Stimulated activated naive B cell treated with anti-CD40 and anti-IgM and Interleukin-4, amounts not matched to agents 10 μg/mL and 1 μg/mL and 100 μg/mL, for 72 hours (primary cell): Measurements from ENCODE around the gene FOSB.

Experiments used
- ATAC-seq, 2 donors: fragments of 150-1000 bp; cut with Tn5 transposase; replicated peaks; 2 replicates each; pipeline ENCODE4 v1.10.0; 2021; ENCODE audit warnings: moderate library complexity in 1 of 2
- DNase-seq: peaks from one replicate; pipeline ENCODE4 v3.0.0; 2021
- H3K27ac Mint-ChIP-seq: one replicate; pipeline ENCODE4 v1.8.0; 2022; ENCODE audit warnings: mild to moderate bottlenecking, mixed read lengths
- H3K27me3 Mint-ChIP-seq, 2 donors: one replicate each; pipeline ENCODE4 v1.8.0; 2022; ENCODE audit warnings: mixed read lengths in 2 of 2
- H3K36me3 Mint-ChIP-seq, 2 donors: one replicate each; pipeline ENCODE4 v1.8.0; 2022; ENCODE audit warnings: mixed read lengths in 2 of 2, mild to moderate bottlenecking in 1 of 2
- H3K4me1 Mint-ChIP-seq, 2 donors: one replicate each; pipeline ENCODE4 v1.8.0; 2022; ENCODE audit warnings: mixed read lengths in 2 of 2, mild to moderate bottlenecking in 1 of 2
- H3K4me3 Mint-ChIP-seq, 2 donors: one replicate each; pipeline ENCODE4 v1.8.0; 2022; ENCODE audit warnings: mild to moderate bottlenecking in 2 of 2, mixed read lengths in 2 of 2, moderate library complexity in 1 of 2
- H3K9me3 Mint-ChIP-seq, 2 donors: one replicate each; pipeline ENCODE4 v1.8.0; 2022; ENCODE audit warnings: mixed read lengths in 2 of 2, mild to moderate bottlenecking in 1 of 2

Gene FOSB

DNA sequence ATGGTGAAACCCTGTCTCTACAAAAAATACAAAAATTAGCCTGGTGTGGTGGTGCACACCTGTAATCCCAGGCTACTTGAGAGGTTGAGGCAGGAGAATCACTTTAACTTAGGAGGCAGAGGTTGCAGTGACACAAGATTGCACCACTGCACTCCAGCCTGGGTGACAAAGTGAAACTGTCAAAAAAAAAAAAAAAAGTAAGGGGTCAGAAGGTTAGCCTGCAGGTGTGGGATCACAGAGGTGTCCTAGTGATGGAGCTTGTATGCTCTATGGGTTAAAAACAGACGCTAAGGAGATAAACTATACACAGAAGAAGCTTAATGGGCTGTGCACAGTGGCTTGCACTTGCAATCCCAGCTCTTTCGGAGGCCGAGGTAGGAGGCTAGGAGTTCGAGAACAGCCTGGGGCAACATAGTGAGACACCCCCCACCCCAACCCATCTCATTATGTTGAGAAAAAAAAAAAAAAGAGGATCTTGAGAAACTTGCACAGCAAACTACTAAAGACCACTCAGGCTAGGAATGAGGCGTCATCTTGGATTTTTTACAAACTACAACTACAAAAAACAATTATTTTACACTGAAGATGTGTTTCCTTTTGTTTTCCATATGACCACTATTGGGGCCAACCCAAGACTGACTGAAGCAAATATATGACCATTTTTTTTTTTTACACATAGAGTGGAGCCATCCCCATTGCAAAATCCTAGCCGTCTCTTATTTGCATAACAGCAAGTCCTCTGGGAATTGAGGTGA lies 7.9 kb downstream of the FOSB start:
- DNase-seq: no peak
- Mint-ChIP-seq H3K4me3 (no peak overlapping the region), H3K36me3 (peaks cover 7 to 30% of the 10 kb centered on the region in 2 donors), H3K9me3 (no peaks in the 10 kb centered on the region), H3K27ac (no peak overlapping the region), H3K27me3 (peaks cover 18 to 39% of the 10 kb centered on the region in 2 donors), H3K4me1 (peaks cover 46 to 54% of the 10 kb centered on the region in 2 donors)
- no peak for ATAC-seq

DNA sequence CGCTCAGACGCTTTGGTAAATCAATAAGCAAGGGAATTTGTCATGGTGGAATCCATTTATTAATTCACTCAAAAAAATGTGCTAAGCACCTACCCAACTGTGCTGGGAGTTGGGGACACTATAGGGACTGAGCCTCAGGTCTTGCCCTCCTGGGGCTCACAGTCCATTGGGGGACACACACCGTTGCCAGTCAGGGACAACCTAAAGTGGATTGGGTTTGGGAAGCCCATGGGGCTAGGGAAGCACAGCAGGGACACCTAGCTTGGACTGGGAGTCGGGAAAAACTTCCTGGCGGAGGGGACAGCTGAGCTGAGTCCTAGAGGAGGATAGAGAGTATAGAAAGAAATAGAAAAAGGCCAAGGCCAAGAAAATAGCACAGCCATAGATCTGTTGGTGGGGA lies 8.5 kb downstream of the FOSB start:
- Mint-ChIP-seq H3K4me1 (peaks cover 40 to 49% of the 10 kb centered on the region in 2 donors), H3K27me3 (peaks cover 18 to 38% of the 10 kb centered on the region in 2 donors), H3K9me3 (no peaks in the 10 kb centered on the region), H3K4me3 (no peak overlapping the region), H3K36me3 (peaks cover 7 to 26% of the 10 kb centered on the region in 2 donors), H3K27ac (no peak overlapping the region)
- ATAC-seq (no peak), DNase-seq (no peak)

DNA sequence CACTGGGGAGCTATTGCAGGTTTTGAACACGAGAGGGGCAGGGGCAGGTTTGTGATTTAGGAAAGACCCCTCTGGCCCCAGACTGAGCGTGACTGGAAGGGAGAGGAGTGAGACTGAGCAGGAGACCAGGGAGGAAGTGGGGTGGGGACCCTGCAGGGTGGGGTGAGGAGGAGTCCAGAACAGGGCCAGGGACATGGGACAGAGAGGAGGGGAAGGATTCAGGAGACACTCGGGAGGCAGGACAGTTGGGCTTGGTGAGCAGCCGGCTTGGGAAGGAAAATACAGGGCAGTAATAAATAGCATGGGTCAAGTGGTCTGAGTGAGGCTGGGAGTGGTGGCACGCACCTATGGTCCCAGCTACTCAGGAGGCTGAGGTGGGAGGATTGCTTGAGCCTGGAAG lies 9.4 kb downstream of the FOSB start:
- ATAC-seq (no peak), DNase-seq (no peak)
- Mint-ChIP-seq H3K36me3 (peaks cover 7 to 20% of the 10 kb centered on the region in 2 donors), H3K4me3 (peak overlapping the region in 1 of 2 donors; percentile 14), H3K4me1 (peaks cover 33 to 40% of the 10 kb centered on the region in 2 donors), H3K27me3 (peaks cover 18 to 30% of the 10 kb centered on the region in 2 donors), H3K27ac (peak overlapping the region; percentile 90), H3K9me3 (no peaks in the 10 kb centered on the region)

DNA sequence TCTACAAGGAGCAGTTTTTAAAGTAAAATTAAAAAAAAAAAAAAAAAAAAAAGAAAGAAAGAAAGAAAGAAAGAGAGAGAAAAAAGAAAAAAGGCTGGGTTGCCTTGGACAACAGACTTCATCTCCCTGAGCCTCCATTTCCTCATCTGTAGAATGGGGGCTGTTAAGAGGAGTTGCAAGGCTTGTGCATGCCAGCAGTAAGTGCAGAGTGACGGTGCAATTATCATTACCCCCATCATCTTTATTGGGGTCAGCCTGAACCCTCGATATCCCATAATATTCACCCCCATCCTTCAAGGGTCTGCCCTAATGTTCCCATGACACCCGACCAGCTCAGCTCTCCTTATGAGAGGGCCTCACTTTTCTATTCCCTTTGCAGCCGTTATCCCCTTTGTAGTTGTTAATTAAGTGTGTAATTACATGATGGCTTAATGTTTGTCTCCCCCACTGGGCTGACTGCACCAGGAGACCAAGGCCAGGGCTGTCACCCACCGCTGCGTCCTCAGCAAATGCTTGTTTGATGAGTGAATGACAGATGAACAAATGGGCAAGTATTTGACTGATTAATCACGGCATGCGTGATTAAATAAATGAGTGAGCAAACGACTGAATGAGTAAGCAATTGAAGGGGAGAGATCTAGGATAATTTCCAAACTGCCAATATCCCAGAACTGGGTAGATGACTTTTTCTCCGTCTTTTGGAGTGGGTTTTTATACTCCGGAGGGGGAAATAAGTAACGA lies 10.1 kb downstream of the FOSB start:
- ATAC-seq: peak; percentile 10 to 14
- no peak for DNase-seq
- H3K4me3 Mint-ChIP-seq: peak overlapping the region; percentile 38 to 67
- peaks cover 14 to 23% of the 10 kb centered on the region in 2 donors for H3K27me3 Mint-ChIP-seq
- H3K4me1 Mint-ChIP-seq: peaks cover 28 to 33% of the 10 kb centered on the region in 2 donors
- H3K27ac Mint-ChIP-seq: peak overlapping the region; percentile 99
- peaks cover 3 to 16% of the 10 kb centered on the region in 2 donors for H3K36me3 Mint-ChIP-seq
- H3K9me3 Mint-ChIP-seq: no peaks in the 10 kb centered on the region

DNA sequence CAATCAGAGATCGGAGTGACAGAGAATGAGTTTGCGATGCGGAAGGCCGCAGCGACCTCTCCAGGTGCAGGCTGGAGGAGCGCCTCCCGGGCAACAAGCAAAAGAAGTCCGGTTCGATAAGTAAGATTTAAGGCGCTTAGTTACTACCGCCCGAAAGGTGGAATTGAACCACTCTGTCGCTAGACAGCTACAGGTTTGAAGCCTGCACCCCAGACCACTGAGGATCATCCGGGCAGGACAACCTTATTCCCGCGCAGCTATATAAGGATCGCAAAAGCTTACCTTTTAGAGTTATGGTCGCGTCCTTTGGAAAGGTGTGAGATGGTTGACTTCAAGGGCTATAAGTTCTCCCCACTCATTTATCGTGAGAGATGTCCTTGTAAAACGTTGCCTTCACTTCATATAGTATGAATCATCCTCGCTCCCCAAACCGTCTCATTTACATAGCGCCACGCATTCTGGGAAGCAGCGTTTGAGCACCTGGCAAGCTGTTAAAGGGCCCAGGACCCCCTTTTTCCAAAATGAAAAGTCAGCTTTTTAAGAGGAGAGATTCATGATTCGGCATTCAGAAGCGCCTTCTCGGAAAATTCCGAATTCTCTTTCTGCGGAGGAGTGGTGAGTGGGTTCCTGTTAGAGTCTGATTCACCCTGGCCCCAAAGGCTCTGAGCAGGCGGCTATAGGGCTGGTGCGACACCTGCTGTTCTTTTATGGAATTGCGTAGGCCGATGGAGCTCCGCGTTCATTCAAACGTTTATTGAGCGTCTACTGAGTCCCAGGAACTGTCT lies 10.8 kb downstream of the FOSB start:
- Mint-ChIP-seq H3K27me3 (peaks cover 14 to 24% of the 10 kb centered on the region in 2 donors), H3K4me3 (peak overlapping the region; percentile 38 to 67), H3K9me3 (no peaks in the 10 kb centered on the region), H3K27ac (peak overlapping the region; percentile 99), H3K4me1 (peaks cover 24 to 28% of the 10 kb centered on the region in 2 donors), H3K36me3 (peaks cover 0 to 12% of the 10 kb centered on the region in 2 donors)
- DNase-seq (peak; percentile 86), ATAC-seq (peak; percentile 96 to 97)

DNA sequence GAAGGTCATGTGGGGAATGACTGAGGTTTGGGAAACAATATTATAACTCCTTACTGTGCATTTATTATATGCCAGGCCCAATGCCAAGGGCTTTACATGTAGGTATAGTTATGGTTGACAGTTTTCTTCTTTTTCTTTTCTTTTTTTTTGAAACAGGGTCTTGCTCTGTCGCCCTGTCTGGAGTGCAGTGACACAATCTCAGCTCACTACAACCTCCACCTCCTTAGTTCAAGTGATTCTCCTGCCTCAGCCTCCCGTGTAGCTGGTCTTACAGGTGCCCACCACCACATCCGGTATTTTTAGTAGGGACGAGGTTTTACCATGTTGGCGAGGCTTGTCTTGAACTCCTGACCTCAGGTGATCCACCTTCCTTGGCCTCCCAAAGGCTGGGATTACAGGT lies 15.2 kb downstream of the FOSB start:
- no peak overlapping the region for H3K4me3 Mint-ChIP-seq
- H3K36me3 Mint-ChIP-seq: peaks cover 0 to 3% of the 10 kb centered on the region in 2 donors
- H3K9me3 Mint-ChIP-seq: no peaks in the 10 kb centered on the region
- DNase-seq (no peak), ATAC-seq (no peak)
- H3K4me1 Mint-ChIP-seq: peaks cover 17 to 27% of the 10 kb centered on the region in 2 donors
- H3K27me3 Mint-ChIP-seq: peaks cover 5 to 6% of the 10 kb centered on the region in 2 donors
- H3K27ac Mint-ChIP-seq: no peak overlapping the region

DNA sequence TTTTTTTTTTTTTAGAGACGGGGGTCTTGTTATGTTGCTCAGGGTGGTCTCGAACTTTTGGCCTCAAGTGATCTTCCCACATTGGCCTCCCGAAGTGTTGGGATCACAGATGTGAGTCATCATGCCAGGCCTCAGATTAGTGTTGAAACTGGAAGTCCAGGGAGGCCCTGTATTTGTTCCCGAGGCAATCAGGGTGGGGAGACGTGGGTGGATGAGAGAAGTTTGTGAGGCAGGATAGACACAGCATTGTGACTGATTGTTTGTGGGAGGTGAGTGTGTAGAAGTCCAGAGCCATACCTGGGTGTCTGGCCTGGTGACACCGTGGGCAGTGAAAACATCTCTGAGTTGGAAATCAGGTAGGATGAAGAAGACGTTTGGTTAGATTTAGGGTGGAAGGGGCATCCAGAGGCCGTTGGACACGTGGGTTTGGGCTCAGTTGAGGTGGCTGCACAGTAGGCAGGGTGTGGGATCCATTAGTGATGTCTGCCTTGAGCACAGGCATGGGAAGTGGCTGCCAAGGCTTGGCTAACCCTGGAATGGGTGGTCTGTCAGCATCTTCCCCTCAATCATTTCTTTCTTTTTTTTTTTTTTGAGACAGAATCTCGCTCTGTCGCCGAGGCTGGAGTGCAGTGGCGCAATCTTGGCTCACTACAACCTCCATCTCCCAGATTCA lies 16.6 kb downstream of the FOSB start:
- peaks cover 9 to 15% of the 10 kb centered on the region in 2 donors for H3K4me1 Mint-ChIP-seq
- H3K4me3 Mint-ChIP-seq: peak overlapping the region in 1 of 2 donors; percentile 40
- H3K9me3 Mint-ChIP-seq: no peaks in the 10 kb centered on the region
- no peak for DNase-seq
- peaks cover 13 to 17% of the 10 kb centered on the region in 2 donors for H3K27me3 Mint-ChIP-seq
- H3K36me3 Mint-ChIP-seq: no peaks in the 10 kb centered on the region
- ATAC-seq: no peak
- H3K27ac Mint-ChIP-seq: no peak overlapping the region

DNA sequence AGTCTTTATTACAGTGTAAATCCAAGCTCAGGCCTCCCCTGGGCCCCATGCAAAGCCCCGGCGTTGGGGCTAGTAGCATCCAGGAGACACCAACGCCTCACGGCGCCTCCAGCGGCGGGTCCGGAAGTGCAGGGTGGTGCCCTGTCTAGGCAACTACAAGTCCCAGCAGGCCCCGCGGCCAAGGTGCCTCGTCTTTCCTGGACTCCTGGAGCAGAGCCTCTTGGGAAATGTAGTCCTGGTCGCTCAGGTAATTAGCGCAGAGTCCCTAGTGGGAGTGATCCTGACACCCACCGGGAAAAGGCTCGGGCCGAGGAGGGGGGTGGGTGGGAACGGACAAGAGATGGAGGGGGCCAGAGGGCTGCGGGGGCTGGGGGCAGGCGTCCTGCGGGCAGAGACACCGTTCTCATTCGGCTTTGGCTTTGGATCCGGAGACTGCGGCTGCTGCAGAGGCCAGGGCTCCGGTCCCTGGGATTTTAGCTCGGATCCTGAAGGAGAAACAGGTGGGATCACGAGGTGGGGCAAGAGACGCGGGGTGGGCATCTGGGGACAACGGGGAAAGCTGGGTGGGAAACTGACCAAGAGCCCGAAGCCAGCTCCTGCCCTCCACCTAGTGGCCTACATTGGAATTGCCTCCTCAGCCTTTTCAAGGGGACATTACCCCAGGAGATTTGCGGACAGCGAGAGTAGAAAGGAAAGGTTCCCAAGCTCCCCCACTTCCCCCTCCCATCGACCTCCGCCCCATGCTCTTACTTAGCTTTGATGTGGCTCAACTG lies 17.7 kb downstream of the FOSB start:
- peaks cover 16 to 17% of the 10 kb centered on the region in 2 donors for H3K27me3 Mint-ChIP-seq
- H3K9me3 Mint-ChIP-seq: no peaks in the 10 kb centered on the region
- DNase-seq (peak; percentile 92), ATAC-seq (peak; percentile 99)
- peak overlapping the region; percentile 83 for H3K27ac Mint-ChIP-seq
- peaks cover 5 to 15% of the 10 kb centered on the region in 2 donors for H3K4me1 Mint-ChIP-seq
- H3K4me3 Mint-ChIP-seq: peak overlapping the region; percentile 93 to 95
- no peaks in the 10 kb centered on the region for H3K36me3 Mint-ChIP-seq

DNA sequence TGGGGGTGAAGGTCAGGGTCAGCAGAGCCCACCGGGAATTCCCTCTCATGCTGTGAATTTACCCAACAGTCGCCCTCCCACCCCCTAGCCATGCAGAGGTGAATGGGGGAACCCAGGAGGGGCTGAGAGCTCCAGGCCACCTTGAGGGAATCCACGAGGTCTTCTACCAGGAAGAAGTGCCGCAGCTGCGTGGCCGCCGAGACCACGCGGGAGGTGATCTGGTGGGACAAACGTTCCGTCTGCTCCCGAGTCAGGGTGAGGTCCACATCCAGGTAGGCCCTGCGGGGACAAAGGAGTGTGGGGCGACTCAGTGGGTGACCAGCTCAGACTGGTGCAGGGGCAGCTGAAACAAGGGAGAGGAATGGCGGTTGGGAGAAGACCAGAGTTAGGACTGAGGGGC lies 20.9 kb downstream of the FOSB start:
- Mint-ChIP-seq H3K27ac (peak overlapping the region; percentile 68), H3K9me3 (no peaks in the 10 kb centered on the region), H3K36me3 (no peaks in the 10 kb centered on the region), H3K27me3 (peaks cover 28 to 32% of the 10 kb centered on the region in 2 donors), H3K4me3 (no peak overlapping the region), H3K4me1 (peaks cover 14 to 31% of the 10 kb centered on the region in 2 donors)
- ATAC-seq (no peak), DNase-seq (no peak)

DNA sequence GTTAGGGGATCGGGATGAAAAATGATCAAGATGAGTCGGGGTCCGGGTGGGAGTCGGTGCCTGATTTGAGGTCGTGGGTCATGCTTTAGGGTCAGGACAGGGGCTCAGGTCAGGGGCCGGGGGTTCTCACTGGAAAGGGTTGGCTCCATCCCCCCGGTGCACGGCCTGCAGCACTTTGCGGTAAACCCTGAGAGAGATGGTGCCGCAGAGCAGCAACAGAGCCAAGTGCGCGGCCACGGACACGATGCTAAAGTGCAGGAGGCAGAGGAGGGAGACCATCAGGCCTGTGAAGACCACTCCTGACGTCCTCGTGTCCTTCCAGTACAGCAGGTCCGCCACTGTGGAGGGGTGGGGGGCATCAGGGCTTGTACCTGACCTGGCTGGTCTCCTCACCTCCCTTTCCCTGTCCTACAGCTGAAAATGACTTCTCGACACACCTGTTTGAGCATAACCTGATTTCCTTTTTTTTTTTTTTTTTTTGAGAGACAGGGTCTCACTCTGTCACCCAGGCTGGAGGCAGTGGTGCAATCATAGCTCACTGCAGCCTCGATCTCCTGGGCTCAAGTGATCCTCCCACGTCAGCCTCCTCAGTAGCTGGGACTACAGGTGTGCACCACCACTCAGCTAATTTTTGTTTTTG lies 21.5 kb downstream of the FOSB start:
- ATAC-seq: no peak
- Mint-ChIP-seq H3K4me1 (peaks cover 16 to 34% of the 10 kb centered on the region in 2 donors), H3K36me3 (no peaks in the 10 kb centered on the region), H3K27me3 (peaks cover 32% of the 10 kb centered on the region in 2 donors), H3K9me3 (no peaks in the 10 kb centered on the region), H3K4me3 (no peak overlapping the region), H3K27ac (no peak overlapping the region)
- no peak for DNase-seq

DNA sequence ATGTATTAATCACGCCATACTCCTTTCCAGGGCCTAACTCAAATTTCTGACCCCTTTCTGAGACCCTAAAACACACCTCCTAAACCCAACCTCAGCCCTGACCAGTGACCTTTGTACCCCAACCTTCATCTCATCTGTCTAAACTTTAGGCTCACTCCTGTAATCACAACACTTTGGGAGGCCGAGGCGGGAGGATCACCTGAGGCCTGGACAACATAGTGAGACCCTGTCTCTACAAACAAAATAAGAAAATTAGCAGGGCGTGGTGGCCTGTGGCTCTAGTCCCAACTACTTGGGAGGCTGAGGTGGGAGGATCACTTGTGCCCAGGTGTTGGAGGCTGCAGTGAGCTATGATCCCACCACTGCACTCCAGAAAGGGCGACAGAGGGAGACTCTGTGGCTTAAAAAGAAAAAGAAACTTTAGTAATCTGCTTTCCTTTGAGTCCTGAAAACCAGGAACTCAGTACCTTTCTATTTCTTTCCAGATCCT lies 24.4 kb downstream of the FOSB start:
- H3K27ac Mint-ChIP-seq: peak overlapping the region; percentile 6
- no peaks in the 10 kb centered on the region for H3K36me3 Mint-ChIP-seq
- H3K4me1 Mint-ChIP-seq: peaks cover 17 to 31% of the 10 kb centered on the region in 2 donors
- H3K27me3 Mint-ChIP-seq: peaks cover 40 to 45% of the 10 kb centered on the region in 2 donors
- peak overlapping the region; percentile 52 to 89 for H3K4me3 Mint-ChIP-seq
- no peaks in the 10 kb centered on the region for H3K9me3 Mint-ChIP-seq
- ATAC-seq (no peak), DNase-seq (no peak)

DNA sequence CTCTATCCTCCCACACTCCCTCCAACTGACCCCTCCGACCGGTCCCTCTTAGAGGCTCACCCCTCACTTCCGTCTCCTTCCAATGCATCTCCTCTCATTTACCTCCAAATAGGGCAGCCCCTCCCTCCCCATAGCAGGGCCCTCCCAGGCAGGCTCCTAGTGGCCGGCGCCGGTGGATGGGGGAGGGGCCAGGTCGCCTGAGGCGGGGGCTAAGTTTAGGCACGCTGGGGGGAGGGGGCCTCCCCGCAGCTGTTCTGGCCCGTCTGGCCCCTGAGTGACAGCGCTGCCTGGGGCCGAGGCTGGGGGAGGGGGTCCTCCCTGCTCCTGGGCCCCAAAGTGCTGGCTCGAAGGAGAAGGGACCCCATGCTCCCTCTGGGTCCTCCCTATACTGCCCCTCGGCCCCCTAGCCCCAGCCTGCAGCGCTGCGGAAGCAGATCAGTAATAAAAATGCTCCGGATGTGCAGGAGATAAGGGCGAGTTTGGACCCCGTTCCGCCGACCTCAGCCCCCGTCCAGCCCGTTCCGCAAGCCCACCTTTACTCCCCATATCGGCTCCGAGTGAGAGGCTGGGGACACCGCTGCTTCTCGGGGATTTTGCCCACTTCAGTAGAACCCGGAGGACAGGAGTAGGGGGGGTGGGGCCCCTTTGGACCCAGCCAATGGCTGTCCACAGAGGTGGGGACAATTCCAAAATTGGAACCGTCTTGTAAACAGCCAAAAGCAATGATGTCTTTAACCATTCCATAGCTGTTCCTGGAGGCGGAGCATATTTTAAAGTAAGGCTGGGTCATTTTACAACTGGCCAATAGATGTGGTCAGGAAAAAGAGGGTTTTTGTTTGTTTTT lies 25.1 kb downstream of the FOSB start:
- no peak overlapping the region for H3K27ac Mint-ChIP-seq
- H3K9me3 Mint-ChIP-seq: no peaks in the 10 kb centered on the region
- peaks cover 40 to 45% of the 10 kb centered on the region in 2 donors for H3K27me3 Mint-ChIP-seq
- peaks cover 20 to 38% of the 10 kb centered on the region in 2 donors for H3K4me1 Mint-ChIP-seq
- H3K36me3 Mint-ChIP-seq: no peaks in the 10 kb centered on the region
- peak; percentile 24 to 33 for ATAC-seq
- no peak for DNase-seq
- H3K4me3 Mint-ChIP-seq: peak overlapping the region; percentile 81 to 89
